Activated CD4-positive, CD25-positive, alpha-beta regulatory T cell (primary cell): ENCODE results near the gene CISD2.
"Not testable (repeated sequence)": the region's sequence is repeated elsewhere in the genome, so short reads cannot be mapped to it uniquely, and the experiment has no call there.

Source experiments
- DNase-seq, 4 experiments: peaks; one replicate each; lab custom pipeline; 2025; lab: John Stamatoyannopoulos, UW

Gene CISD2

DNA sequence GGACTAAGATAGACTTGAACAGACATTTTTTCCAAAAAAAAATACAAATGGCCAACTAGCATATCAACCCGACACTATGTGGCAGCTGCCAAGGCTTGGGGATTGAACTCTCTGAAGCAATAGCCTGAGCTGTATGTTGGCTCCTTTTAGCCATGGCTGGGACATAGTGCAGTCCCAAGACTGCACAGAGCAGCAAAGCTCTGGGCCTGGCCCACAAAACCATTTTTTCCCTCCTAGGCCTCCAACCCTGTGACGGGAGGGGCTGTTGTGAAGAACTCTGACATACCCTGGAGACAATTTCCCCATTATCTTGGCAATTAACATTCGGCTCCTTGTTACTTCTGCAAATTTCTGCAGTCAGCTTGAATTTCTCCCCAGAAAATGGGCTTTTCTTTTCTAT lies 50.1 kb downstream of the CISD2 start:
- no peak for DNase-seq

DNA sequence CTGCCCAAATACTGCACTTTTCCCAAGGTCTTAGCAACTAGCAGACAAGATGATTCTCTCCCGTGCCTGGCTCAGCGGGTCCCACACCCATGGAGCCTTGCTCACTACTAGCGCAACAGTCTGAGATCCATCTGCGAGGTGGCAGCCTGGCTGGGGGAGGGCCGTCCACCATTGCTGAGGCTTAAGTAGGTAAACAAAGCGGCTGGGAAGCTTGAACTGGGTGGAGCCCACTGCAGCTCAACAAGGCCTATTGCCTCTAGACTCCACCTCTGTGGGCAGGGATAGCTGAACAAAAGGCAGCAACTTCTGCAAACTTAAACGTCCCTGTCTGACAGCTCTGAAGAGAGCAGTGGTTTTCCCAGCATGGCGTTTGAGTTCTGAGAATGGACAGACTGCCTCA lies 50.9 kb downstream of the CISD2 start:
- DNase-seq = not testable (repeated sequence)

- no peak for DNase-seq
These were observed 66.9 kb downstream of the CISD2 start for GRCh38 chr4:102935716-102936115.

- DNase-seq = not testable (repeated sequence)
These were observed 69.3 kb downstream of the CISD2 start for GRCh38 chr4:102938063-102938462.
